GM19328 (cell line): Measurements from ENCODE around the gene NEURL1.
"Not testable (repeated sequence)": the region's sequence is repeated elsewhere in the genome, so short reads cannot be mapped to it uniquely, and the experiment has no call there.

ENCODE experiments used
- ATAC-seq: cut with Tn5 transposase; IDR thresholded peaks from one replicate; pipeline ENCODE4 v1.9.1; 2021; ENCODE audit warnings: mild to moderate bottlenecking, moderate library complexity; ENCODE audit not compliant: unreplicated experiment

NEURL1 gene

DNA sequence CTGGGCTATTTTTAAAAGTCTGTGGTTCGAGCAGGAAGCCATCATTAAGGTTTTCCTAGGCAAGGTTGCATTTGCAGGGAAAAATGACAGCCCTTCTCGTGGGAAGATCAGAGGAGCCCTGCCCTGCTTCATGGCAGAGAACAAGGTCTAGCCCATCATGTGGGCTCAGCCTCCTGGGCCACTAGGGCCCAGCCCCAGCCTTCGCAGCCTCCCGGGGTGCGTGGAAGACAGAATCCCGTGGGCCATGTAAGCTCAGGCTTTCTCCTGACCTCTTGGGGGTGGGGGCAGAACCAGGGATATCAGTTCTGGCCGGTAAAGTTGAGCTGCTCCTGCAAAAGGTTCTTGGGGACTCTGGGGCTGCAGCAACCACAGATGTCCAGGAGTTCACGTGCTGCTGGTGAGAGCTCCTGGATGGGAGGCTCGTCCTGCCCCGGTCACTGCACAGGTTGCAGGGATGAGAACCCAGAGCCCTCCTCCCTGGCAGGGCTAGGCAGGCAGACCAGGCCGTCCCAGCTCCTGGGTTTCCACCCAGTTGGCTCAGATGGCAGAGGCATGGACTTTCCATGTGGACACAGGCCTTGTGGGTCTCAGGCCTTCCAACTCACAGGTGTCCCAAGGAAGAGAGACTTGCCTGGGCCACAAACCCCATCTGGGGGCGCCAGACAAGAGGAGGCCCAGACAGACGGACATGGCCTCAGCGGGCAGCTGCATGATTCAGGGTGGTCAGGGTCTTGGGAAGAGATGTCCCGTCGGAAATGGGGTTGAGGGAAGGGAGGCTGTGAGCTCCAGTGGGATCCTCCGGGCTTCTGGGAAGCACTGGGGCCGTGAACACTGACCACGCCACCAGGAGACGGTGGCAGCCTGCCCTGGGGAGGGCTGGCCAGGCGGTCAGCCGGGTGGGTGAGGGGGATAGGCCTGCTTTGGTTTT lies 126.2 kb downstream of the NEURL1 start:
- ATAC-seq = no peak

DNA sequence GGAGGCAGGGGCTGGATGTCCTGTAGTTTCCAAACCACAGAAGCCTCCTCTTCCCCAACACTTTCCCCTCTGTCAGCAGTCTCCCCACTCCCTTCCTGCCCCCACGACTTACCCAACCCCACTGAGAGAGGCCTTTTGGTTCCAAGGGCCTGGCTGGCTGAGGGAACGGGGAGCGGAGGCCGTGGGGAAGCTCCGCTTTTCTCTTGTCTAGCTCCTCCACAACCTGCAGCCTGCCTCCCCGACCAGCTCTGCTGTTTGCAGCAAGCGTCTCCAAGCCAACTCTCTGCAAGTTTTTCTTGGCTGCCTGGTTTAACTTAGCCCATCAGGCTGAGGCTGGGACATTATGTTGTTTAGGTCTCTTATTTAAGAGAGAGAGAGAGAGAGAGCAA lies 126.8 kb downstream of the NEURL1 start:
- ATAC-seq = no peak

DNA sequence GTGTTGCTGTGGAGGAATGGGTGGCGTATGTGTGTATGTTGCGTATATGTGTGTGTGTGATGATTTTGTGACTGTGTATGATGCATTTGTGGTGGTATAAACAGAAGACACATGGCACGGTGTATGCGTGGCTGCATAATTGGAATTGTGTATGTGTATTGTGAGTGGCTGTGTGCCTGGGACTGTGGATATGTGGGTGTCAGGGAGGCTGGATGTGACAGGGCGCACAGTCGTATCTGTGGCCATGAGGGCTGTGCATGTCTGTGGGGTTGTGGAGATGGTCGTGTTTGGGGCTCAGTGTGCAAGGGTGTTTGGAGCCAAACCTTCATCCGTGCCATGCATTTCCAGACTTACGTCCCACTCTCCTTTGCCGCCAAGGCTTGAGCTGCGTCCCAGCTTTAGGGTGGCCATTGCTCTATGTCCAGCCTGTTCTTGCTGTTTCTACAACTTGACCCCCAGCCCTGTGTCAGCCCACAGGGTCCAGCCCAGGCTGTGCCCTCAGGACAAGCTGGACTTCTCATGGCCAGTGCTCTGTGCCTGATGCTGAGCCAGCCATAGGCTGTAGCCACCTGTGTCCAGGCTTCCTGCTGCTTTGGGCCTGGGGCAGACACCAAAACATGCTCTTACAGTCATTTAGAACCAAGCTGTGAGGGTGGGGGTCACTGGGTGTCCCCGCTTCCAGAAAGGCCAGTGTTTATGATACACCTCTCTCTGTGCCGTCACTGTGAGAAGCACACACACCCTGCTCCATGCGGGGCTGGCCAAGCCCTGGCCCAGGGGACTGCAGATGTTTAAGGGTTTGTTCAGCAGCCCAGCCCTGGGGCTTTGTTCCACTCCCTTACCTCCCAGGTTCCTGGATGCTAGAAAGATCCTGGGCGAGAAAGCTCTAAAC lies 127.6 kb downstream of the NEURL1 start:
- ATAC-seq = no peak

DNA sequence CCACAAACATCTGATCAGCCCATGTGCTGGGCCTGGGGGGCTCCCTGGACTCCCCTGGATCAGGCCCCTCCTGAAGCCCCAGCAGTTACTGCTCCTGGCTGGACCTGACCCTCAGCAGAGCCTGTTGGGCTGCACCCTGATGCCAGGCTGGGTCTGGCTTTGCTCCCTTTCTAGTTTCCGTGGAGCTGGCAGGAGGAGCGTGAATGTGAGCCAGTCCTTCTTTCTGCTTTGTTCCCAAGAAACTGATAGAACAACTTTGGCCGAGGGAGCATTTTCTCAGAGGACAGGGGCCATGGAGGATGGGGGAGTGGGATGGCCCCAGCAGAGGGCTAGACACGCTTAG lies 128.2 kb downstream of the NEURL1 start:
- ATAC-seq = no peak

DNA sequence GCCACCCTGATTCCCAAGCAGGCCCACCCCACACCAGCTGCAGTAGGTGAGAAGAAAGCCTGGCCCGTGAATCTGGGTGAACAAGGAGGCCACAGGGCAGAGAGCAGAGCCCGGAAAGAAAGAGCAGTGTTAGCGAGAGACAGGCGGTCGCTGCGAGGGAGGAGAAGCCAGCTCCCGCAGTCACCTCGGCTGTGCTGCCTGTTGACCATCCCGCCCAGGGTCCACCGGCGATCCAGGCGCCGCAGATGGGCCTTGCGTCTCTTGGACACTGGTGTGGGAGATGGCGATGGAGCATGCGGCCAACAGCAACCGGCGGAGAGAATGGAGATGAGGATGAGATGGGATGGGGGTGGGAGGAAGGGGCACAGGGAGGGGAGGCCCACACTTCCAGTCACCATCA lies 128.8 kb downstream of the NEURL1 start:
- no peak for ATAC-seq

DNA sequence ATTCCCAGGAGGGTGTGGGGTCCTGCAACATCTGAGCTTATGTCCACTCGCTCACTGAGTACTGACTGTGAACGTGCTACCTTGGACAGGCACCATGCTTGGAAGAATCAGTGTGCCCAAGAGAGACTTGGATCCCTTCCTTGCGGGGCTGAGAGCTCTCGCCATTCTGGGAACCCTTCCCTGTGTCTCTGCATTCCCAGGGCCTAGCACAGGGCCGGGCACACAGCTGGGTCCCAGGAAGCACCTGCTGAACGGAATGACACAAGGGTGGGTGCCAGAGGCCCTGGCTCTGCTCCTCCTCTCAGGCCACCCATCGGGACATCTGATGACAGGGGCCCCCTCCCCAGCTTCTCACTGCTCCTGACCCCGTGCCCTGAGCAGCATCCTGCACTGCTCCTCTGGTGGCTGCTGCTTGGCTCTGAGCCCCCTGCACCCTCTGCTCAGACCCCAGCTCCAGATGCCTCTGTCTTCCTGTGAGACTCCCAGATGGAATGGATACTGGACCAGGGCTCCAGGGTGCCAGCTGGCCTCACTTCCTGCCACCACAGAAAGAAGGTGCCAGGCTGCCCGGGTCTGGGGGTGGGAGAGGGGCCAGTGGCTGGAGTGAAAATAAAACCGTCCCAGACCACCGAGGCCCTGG lies 129.6 kb downstream of the NEURL1 start:
- ATAC-seq = no peak

DNA sequence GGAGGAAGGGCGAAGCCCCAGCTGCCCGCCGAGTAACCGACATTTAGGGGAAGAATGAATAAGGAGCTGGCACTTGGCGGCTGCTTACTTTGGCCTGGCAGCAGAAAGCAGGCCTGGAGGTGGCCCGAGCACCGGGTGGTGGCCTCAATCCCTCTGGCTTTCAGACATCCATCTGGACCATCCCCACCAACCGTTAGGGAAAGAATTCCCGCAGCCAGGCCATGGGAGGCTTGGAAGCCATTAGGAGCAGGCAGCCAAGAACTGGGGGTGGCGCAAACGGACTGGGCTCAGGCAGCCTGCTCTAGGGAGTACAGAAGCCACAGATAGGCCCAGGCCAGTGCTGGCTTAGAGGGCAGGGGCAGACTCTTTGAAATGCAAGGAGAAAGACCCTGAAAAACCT lies 132.7 kb downstream of the NEURL1 start:
- no peak for ATAC-seq

DNA sequence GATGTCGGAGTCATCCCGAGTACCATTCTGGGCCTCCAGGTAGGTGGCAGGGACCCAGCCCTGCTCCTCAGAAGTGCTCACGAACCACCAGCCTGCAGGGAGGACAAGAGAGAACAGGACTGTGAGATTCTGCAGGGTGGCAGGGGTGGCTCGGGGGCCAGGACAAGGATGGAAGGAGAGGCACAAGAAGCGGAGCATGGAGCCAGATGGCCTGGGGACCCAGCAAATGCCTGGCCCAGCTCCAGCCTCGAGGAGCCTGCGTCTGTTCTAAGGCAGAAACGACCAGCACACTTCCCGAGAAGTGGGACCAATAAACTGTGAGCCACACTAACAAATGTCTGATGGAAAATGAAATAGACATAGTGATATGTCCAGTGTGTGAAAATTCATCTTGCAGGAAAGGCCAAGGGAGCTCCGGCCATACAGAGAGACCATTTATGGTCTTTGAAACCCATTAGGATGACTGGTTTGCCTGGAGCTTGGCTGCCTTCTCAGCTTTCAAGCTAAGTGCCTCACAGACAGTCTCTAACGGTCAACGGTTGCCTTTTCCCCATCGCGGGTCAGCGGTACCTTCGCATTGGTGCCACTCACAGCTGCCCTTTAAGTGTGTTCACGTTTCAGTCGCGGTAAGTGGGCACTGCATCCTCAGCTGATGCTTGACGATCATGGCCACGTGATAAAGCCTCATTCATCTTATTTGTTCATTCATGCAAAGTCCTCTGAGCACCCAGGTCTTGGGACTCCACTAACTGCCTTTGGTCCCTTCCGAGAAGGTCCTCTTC lies 133.8 kb downstream of the NEURL1 start:
- ATAC-seq = no peak

DNA sequence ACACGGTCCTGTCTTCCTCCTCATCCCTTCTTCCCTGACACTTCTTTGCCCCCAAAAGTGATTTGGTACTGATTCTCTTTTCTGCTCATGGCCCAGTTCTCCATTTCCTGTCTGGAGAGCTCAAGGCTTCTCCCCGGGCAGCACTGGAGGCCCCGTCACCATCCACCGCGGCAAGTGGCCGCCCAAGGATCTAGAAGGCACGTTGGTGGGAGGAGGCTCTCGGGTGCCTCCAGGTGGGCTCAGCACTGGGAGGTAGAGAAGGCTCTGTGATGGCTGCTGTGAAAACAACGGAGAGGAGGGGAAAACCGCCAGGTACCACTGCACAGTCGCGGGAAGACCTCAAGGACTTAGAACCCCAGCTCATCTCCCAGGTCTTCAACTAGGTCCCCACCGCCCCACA lies 134.4 kb downstream of the NEURL1 start:
- no peak for ATAC-seq

DNA sequence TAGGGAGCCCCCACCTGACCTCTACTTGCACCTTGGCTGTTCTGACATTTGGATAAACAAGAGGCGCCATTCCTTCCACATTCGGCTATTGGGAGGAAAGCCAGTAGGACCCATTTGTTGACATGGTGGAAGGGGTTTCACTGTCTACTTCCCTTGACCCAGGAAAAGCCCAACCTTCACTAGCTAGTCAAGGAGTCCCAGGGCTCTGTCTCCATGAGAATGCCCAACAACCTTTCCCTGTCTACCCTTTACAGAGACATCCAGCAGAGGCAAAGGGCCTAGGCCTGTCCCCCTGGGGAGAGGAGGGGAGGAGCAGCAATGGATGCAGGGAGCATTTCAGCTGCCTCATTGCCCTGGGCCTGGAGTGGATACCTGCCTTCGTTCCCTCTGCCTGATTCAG lies 136.1 kb downstream of the NEURL1 start:
- no peak for ATAC-seq

DNA sequence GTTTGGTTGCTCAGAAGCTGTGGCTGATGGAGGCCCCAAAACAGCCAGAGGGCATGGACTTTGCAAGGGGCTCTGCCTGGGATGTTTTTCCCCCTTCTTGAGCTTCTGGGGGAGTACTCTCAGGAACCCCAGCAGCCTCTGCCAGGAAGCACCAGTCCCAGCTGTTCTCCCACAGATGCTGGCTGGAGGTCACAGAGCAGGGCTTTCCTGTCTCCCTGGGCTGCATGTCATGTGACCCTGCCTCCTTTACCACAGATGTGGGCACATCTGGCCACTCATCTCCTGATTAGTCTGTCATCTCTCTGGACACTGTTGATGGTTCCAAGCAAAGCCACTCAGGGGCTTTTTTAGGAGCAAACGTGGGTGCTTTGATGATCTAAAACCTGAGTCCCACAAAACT lies 136.7 kb downstream of the NEURL1 start:
- ATAC-seq = no peak

DNA sequence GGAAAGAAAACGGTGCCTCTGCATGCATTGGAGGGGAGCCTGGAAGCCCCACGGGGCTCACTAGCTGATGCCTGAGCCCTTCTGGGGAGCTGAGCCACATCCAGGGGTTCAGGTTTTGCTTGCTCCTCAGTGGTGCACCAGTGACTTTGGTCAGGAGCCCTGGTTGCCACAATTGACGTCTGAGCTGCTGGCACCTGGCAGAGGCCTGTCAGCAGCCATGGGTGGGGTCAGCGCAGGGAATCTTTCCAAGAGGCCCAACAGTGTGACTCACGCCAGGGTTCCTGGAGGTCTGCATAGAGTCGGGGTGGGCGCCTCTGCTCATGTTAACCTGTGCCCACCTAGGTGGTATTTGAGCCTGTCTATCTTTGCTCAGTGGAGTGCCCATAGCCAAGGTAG lies 138.7 kb downstream of the NEURL1 start:
- no peak for ATAC-seq

DNA sequence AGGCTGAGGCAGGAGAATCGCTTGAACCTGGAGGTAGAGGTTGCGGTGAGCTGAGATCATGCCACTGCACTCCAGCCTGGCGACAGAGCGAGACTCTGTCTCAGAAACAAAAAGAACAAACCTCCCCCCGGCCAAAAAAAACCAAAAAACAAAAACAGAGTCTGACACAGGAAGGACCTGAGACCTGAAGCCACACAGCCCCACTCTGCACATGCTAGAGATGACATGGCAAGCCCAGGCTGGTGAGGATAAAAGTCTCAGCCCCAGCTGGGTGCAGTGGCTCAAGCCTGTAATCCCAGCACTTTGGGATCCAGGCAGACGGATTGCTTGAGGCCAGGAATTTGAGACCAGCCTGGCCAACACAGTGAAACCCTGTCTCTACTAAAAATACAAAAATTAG lies 139.4 kb downstream of the NEURL1 start:
- not testable (repeated sequence) for ATAC-seq

DNA sequence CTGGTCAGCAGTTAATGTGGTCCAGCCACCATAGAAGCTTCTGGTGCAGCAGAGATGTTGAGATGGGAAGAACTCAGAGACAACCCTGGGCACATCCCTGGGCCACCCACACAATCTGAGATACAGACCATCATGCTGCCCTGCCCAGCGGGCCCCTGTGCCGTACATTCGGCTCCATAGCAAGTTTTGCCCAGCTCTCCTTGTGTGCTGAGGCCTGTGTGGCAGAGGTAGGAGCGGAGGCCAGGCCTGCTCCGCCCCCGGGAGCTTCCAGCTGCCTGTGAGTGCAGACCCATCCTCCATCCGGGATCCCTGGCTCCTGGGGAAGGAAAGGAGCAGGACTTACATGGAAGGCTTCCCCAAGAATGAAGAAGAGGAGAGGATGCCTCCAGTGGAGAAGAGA lies 140.3 kb downstream of the NEURL1 start:
- ATAC-seq = no peak

DNA sequence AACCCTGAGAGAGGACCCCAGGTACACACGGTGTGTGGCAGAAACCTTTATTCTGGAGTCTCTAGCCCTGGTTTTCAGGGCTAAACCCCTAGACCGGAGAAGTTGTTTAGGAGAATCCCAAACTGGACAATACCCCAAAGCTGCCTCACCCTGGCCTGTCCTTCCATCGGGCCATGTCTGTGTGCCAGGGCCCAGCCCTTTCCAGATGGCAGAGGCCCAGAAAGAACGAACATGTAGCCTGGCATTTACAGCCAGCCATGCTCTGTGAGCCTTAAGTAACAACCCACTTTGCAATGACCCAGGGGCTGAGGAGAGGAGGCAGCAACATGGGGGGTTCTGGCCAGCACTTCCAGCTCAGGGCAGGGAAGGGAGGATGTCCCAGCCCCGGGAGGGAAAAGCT lies 142.1 kb downstream of the NEURL1 start:
- ATAC-seq = no peak

DNA sequence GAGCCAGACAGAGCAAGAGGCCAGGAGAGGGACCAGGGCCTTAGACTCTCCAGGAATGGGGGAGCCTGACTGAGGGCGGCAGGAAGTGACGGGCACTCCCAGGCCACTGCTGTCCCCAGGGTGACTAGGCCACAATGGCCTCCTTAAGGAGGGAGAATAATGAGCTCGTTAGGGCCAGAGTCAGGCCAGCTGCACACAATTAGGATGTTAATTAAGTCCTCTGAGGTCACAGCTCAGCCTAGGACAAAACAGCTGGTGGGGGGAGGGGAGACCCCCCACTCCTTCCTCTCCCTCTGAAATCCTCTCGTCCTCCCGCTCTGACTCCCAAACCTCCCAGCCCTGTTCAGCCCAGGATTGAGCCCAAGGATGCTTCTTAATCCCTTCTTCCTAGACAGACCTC lies 143.0 kb downstream of the NEURL1 start:
- no peak for ATAC-seq

DNA sequence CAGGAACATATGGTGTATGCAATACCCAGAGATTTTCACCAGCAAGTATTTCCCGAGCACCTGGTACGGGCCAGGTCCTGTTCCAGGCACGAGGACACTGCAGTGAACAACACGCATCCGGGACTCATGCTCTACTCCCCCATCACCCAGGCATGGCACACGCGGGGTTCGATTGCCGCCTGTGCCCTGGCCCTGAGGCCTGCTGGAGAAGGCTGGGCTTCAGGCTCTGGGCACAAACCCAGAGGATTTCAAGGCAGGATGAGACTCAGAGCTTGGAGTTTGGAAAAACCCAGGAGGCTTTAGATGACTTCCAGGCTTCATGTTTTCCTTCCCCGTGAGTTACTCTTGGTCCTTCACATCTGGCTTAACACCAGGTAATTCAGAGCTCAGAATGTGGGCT lies 143.5 kb downstream of the NEURL1 start:
- no peak for ATAC-seq

DNA sequence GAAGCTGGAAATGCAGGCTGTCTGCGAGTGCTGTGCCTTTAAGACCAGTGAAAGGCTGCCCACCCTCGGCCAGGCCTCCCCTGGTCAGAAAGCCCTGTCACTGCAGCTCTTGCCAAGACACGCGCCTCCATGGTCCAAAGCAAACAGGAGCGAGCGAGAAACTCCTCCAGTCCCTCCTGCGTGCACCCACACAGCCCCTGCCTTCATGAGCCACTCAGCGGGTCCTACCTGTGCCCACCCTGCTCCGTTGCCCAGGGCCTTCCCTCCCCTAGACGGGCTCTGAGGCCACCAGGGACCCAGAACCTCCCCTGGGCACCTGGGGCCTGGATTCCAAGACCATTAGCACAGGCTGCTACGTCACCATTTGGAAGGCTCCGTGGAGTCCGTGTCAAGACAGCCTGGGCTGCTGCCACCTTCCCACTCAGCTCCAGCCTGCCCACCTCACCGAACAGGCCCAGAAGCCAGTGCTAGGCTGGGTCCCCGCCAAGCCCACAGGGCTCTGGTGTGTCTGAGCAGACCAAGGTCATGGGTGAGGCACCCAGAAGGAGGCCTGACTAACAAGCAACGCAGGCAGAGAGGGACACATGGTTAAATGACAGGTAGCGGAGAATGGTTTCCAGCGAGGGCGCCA lies 144.5 kb downstream of the NEURL1 start:
- ATAC-seq = no peak

DNA sequence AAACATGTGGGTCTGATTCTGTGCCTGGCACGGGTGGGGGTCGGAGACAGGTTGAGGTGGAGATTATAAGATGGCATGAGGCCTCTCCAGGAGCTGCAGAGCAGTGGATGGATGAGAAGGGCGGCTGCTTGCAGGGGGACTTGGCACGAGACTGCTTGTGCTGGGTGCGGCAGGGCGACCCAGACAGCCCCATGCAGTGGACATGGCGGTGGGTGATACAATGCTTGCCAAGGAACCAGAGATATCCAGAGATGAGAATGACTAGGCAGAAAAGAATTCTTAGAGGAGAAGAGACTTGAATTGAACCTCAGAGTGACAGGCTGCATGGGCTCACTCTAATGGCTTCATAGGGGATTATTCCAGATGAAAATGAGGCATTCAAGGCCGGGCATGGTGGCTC lies 145.4 kb downstream of the NEURL1 start:
- no peak for ATAC-seq

DNA sequence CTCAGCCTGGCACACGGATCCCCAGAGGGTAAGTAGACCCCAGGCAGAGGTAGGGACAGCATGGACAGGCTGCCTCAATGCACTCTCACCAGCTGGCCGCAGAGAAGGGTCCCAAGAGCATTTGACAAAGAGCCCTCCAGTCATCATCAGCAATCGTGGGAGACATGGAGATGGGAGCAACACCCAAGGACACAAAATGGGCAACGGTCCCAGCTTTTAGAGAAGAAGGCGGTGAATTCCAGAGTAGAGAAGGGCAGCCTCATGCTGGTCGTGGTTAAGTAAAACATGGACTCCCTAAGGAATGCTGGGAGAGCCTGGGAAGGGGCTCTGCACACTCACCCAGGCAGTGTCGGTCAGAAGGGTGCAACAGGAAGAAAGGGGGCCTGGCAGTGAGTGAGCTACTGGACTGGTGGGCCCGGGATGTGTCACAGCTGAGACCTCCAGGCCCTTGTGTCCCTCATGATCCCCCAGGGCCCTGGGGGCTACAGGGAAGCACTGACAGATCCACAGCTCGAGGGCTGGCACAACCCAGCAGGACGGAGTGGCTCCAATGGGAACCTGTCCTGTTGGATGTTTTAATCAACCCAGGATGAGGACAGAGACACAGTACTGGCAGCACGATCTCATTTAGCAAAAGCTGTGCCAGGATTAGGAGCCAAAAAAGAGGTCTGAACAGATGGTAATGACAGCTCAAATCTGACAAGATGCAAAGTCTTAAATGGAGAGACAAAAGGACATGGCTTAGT lies 147.1 kb downstream of the NEURL1 start:
- no peak for ATAC-seq
